ENCODE measurements around the gene GTPBP3. TPM values are rescaled to one million over a fixed set of nuclear protein-coding genes. Genes with fewer than 3 reads are reported as not detected.

Gene GTPBP3
- total RNA-seq, 1 donor, result 10.9 TPM

DNA sequence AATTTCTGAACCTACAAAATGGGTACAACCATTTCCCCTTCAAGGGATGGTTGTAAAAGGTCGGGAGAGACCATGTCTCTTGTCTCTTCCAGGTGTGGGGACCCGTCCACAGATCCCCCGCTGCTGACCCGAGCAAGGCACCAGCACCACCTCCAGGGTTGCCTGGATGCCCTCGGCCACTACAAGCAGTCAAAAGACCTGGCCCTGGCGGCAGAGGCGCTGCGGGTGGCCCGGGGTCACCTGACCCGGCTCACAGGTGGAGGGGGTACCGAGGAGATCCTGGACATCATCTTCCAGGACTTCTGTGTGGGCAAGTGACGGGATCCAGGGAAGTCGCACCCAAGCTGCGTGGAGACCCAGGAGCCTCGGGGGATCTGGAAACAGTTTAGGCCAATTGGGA, 4.0 kb downstream of the GTPBP3 start:
- TF ChIP-seq CTCF (IDR thresholded peaks at IDR 0.05; ENCODE audit: extremely low read depth, low read depth, low read length), result no peak
- no peaks in the 10 kb centered on the region for H3K36me3 ChIP-seq (ENCODE audit: insufficient read depth, low read length)
- no peak overlapping the region for H3K27ac ChIP-seq (ENCODE audit: low read depth, low read length)
- no peaks in the 10 kb centered on the region for H3K27me3 ChIP-seq (ENCODE audit: insufficient read depth, low read length)
- no peaks in the 10 kb centered on the region for H3K9me3 ChIP-seq (ENCODE audit: low read depth, low read length)
- DNase-seq (ENCODE audit: insufficient read length, low spot score, missing footprints), result no peak
- H3K4me1 ChIP-seq (ENCODE audit: insufficient read depth, low read length), result peaks cover 8% of the 10 kb centered on the region
- no peaks in the 10 kb centered on the region for H4K20me1 ChIP-seq (ENCODE audit: insufficient read depth, low read length)
- H2AFZ ChIP-seq (ENCODE audit: low read length), result no peak overlapping the region
- no peaks in the 10 kb centered on the region for H3K79me2 ChIP-seq (ENCODE audit: insufficient read depth, low read length)
- no peak overlapping the region for H3K4me2 ChIP-seq (ENCODE audit: insufficient read depth, low read length)
- no peak overlapping the region for H3K4me3 ChIP-seq (ENCODE audit: insufficient read depth, low read length)

DNA sequence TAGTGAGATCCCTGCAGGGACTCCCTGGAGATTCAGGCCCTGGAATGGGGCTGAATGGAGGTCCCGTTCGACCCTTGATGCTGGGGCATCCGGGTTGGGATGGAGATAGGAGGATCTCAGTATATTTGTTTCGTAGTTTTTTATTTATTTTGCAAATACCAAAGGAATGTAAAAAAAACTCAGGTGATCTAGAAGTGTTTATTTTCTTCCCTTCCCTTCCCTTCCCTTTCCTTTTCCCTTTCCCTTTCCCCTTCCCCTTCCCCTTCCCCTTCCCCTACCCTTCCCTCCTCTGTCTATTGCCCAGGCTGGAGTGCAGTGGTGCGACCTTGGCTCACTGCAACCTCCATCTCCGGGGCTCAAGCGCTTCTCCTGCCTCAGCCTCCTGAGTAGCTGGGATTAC, 4.5 kb downstream of the GTPBP3 start:
- Histone ChIP-seq H3K4me3 (ENCODE audit: insufficient read depth, low read length) (no peak overlapping the region), H3K79me2 (ENCODE audit: insufficient read depth, low read length) (no peaks in the 10 kb centered on the region), H4K20me1 (ENCODE audit: insufficient read depth, low read length) (no peaks in the 10 kb centered on the region), H3K4me1 (ENCODE audit: insufficient read depth, low read length) (peaks cover 8% of the 10 kb centered on the region), H3K27ac (ENCODE audit: low read depth, low read length) (no peak overlapping the region), H3K36me3 (ENCODE audit: insufficient read depth, low read length) (no peaks in the 10 kb centered on the region), H2AFZ (ENCODE audit: low read length) (no peak overlapping the region), H3K27me3 (ENCODE audit: insufficient read depth, low read length) (no peaks in the 10 kb centered on the region), H3K9me3 (ENCODE audit: low read depth, low read length) (no peaks in the 10 kb centered on the region), H3K4me2 (ENCODE audit: insufficient read depth, low read length) (no peak overlapping the region)
- DNase-seq (ENCODE audit: insufficient read length, low spot score, missing footprints), result peak; percentile 29
- no peak for TF ChIP-seq CTCF (IDR thresholded peaks at IDR 0.05; ENCODE audit: extremely low read depth, low read depth, low read length)

DNA sequence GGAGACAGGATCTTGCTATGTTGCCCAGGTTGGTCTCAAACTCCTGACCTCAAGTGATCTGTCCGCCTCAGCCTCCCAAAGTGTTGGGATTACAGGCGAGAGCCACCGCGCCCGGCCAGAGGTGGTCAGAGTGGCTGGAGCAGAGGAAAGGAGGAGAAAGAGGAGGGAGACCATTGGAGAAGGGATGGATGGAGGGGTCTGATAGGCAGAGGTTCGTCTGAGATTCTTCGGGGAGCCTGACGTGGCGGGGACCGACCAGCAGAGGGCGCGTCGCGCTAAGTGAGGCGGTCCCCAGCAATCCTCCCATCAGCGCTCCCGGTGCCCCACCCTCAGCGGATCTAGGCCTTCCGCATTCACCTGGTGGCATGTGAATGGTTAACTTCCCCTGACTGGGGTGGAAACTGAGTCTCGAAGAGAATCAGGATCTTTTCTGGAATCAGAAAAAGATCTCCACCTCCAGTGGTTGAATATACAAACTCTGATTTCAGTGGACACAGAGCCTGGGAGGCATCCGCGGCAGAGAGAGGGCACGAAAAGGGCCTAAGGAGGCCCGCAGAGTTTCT, 8.8 kb downstream of the GTPBP3 start:
- Histone ChIP-seq H3K79me2 (ENCODE audit: insufficient read depth, low read length) (no peaks in the 10 kb centered on the region), H4K20me1 (ENCODE audit: insufficient read depth, low read length) (no peaks in the 10 kb centered on the region), H3K4me3 (ENCODE audit: insufficient read depth, low read length) (no peak overlapping the region), H3K27me3 (ENCODE audit: insufficient read depth, low read length) (peaks cover 6% of the 10 kb centered on the region), H3K9me3 (ENCODE audit: low read depth, low read length) (no peaks in the 10 kb centered on the region), H3K4me2 (ENCODE audit: insufficient read depth, low read length) (no peak overlapping the region), H3K4me1 (ENCODE audit: insufficient read depth, low read length) (peaks cover 10% of the 10 kb centered on the region), H3K36me3 (ENCODE audit: insufficient read depth, low read length) (no peaks in the 10 kb centered on the region), H2AFZ (ENCODE audit: low read length) (no peak overlapping the region), H3K27ac (ENCODE audit: low read depth, low read length) (no peak overlapping the region)
- peak; percentile 81 for TF ChIP-seq CTCF (IDR thresholded peaks at IDR 0.05; ENCODE audit: extremely low read depth, low read depth, low read length)
- DNase-seq (ENCODE audit: insufficient read length, low spot score, missing footprints), result peak; percentile 97

DNA sequence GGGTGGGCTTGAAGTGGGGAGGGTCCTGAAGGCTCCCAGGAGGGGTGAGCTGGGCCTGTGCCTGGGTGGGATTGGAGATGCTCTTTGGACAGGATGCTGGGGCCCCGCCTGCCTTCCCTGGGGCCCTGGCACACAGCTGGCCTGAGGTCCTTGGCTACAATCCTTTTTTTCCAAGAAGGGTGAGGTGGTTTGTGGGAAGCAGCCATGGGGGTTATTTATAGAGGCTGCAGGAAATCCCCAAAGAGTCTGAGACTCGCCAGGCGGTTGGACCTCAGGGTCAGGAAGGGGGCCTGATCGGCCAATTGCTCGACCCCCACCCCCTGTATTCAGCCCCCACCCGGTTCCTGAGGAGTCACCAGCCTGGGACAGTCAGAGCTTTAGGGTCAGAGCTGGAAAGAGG, 10.0 kb downstream of the GTPBP3 start:
- no peak overlapping the region for H3K4me3 ChIP-seq (ENCODE audit: insufficient read depth, low read length)
- H3K27ac ChIP-seq (ENCODE audit: low read depth, low read length), result no peak overlapping the region
- peaks cover 10% of the 10 kb centered on the region for H3K4me1 ChIP-seq (ENCODE audit: insufficient read depth, low read length)
- H3K4me2 ChIP-seq (ENCODE audit: insufficient read depth, low read length), result no peak overlapping the region
- H2AFZ ChIP-seq (ENCODE audit: low read length), result no peak overlapping the region
- no peaks in the 10 kb centered on the region for H3K9me3 ChIP-seq (ENCODE audit: low read depth, low read length)
- no peaks in the 10 kb centered on the region for H3K36me3 ChIP-seq (ENCODE audit: insufficient read depth, low read length)
- DNase-seq (ENCODE audit: insufficient read length, low spot score, missing footprints), result peak; percentile 86
- no peak for TF ChIP-seq CTCF (IDR thresholded peaks at IDR 0.05; ENCODE audit: extremely low read depth, low read depth, low read length)
- no peaks in the 10 kb centered on the region for H4K20me1 ChIP-seq (ENCODE audit: insufficient read depth, low read length)
- H3K79me2 ChIP-seq (ENCODE audit: insufficient read depth, low read length), result no peaks in the 10 kb centered on the region
- H3K27me3 ChIP-seq (ENCODE audit: insufficient read depth, low read length), result peaks cover 6% of the 10 kb centered on the region
